ENCODE data around the gene GZF1.
"Not testable (repeated sequence)": the region's sequence is repeated elsewhere in the genome, so short reads cannot be mapped to it uniquely, and the experiment has no call there.

The GZF1 gene

GRCh38 chr20:23347791-23348190 lies 14.2 kb upstream of the GZF1 start:
- no peak for DNase-seq

- not testable (repeated sequence) for DNase-seq
Measured at GRCh38 chr20:23348510-23348909, 13.5 kb upstream of the GZF1 start.

GRCh38 chr20:23349338-23350195 lies 12.4 kb upstream of the GZF1 start:
- peak; percentile 79 for DNase-seq

GRCh38 chr20:23350196-23350903 lies 11.6 kb upstream of the GZF1 start, which contains the start of gene NXT1:
Gene NXT1 (plus strand): TSS chr20:23350791. CDS start chr20:23354042, 3,251 bp downstream.
- DNase-seq: peak; percentile 97

- DNase-seq: peak; percentile 25
Measured at GRCh38 chr20:23350904-23351838, 10.8 kb upstream of the GZF1 start.

- DNase-seq: no peak
Measured at GRCh38 chr20:23356203-23356602, 5.8 kb upstream of the GZF1 start.

GRCh38 chr20:23357767-23358562 lies 4.0 kb upstream of the GZF1 start:
- peak; percentile 99 for DNase-seq

- no peak for DNase-seq
Measured at GRCh38 chr20:23358563-23358906, 3.4 kb upstream of the GZF1 start.

- no peak for DNase-seq
Measured at GRCh38 chr20:23358923-23359593, 2.9 kb upstream of the GZF1 start.

- no peak for DNase-seq
Measured at GRCh38 chr20:23360531-23360930, 1.5 kb upstream of the GZF1 start.

GRCh38 chr20:23361119-23361475 lies 885 bp upstream of the GZF1 start:
- DNase-seq: no peak

GRCh38 chr20:23362392-23363256 lies 642 bp downstream of the GZF1 start:
- no peak for DNase-seq

GRCh38 chr20:23363257-23363649 lies 1.3 kb downstream of the GZF1 start:
- DNase-seq: no peak

GRCh38 chr20:23365390-23366165 lies 3.6 kb downstream of the GZF1 start:
- no peak for DNase-seq

- DNase-seq: no peak
Measured at GRCh38 chr20:23366384-23366783, 4.4 kb downstream of the GZF1 start.

GRCh38 chr20:23367770-23368169 lies 5.8 kb downstream of the GZF1 start:
- no peak for DNase-seq

GRCh38 chr20:23368316-23369071 lies 6.5 kb downstream of the GZF1 start:
- DNase-seq: no peak

- DNase-seq: no peak
Measured at GRCh38 chr20:23369072-23369823, 7.3 kb downstream of the GZF1 start.

Measured in SHP77 treated with DMSO at 0.1 percent for 48 hours (cell line).